Retina (tissue), 1 donor: ENCODE measurements around the gene LYZL1.
"Not testable (repeated sequence)": the region's sequence is repeated elsewhere in the genome, so short reads cannot be mapped to it uniquely, and the experiment has no call there.

Source experiments
- DNase-seq: peaks from one replicate; pipeline ENCODE4 v3.0.0-alpha.2; 2016

Gene LYZL1

DNA sequence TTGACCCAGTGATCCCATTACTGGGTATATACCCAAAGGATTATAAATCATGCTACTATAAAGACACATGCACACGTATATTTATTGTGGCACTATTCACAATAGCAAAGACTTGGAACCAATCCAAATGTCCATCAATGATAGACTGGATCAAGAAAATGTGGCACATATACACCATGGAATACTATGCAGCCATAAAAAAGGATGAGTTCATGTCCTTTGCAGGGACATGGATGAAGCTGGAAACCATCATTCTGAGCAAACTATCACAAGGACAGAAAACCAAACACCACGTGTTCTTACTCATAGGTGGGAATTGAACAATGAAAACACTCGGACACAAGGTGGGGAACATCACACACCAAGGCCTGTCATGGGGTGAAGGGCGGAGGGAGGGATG lies 48.7 kb downstream of the LYZL1 start:
- not testable (repeated sequence) for DNase-seq

DNA sequence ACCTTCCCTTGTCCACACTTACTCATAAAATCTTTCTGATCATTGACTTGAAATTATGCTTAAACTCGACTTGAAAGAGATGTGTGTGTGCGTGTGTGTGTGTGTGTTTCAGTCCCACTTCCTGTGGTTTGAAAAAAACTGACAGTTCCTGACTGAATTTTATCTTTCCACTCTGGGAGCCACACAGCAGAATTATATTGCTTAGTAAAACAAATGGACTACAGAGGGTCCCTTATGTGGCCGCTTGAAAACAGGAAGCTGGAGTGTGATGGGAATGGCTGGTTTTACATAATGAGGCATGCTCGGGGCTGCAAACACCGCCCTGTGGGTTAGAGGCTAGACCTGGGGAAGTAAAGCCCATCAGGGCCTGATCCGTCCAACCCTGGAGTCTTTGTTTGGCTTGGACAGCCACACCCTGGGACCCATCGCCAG lies 54.8 kb downstream of the LYZL1 start:
- DNase-seq, result no peak

DNA sequence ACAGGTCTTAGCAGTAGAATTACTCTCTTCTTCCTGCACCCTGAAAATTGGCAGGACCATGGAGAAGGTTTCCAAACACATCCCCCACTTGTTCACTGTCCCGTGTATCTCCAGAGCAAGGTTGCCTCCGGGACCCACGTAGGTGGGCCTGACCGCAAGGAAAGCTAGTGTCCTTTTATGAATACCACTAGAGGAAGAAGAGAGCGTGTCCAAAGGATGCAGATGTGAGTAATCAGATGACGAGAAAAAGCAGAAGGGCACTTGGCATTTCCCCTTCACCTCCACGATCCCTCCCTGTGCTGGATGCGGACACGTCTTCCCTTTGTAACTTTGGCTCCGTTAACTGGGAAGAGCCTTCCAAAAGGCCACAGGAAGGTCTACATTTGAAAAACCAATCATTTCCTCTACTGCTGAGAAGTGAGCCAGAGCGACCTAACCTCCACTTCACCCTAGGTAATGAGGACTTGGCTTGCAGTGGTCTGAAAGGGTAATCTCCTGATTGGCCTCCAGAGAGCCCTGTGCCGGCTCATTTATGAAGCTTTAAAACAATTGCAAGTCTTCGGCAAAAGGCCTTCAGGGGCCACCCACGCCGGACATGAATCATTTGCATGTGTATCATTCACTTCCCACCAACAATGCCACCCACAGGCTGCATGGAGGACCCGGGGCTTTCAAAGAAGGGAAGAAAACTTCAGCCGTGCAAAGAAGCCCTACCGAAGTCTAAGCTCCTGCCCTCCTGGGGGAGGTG lies 55.4 kb downstream of the LYZL1 start:
- DNase-seq, result no peak

- DNase-seq, result no peak
These were observed 56.5 kb downstream of the LYZL1 start for GRCh38 chr10:29345144-29345909.

- DNase-seq, result no peak
These were observed 57.0 kb downstream of the LYZL1 start for GRCh38 chr10:29345910-29346209.

DNA sequence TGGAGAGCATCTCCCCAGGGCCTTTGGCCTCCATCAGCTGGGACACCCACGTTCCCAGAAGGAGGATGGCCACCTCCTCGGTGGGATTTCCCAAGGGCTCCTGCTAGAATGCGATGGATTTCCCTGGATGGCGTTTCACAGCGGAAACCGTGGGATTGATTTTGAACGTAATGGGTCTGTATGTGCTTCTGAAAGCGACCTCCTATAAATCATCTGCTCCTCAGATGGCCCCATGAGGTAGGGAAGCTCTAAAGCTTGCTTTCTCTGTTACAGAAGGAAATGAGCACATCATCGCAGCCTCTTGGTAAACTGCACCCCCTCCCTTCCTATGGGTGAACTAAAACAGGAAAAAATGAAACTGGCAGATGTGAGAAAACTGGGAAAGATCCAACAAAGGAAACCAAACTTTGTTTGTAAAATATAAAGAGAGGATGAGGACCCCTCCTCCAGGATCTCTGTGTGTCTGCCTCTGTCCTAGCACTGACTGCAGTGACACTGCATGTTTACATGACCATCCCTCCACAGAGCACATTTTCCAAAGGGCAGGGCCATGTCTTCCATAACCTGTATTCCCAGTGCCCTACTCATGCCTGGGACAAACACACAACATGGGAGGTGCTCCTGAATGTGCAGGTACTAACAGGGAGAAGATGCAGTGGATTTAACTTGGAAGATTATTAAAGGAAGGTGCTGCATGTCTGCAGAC lies 57.6 kb downstream of the LYZL1 start:
- no peak for DNase-seq

DNA sequence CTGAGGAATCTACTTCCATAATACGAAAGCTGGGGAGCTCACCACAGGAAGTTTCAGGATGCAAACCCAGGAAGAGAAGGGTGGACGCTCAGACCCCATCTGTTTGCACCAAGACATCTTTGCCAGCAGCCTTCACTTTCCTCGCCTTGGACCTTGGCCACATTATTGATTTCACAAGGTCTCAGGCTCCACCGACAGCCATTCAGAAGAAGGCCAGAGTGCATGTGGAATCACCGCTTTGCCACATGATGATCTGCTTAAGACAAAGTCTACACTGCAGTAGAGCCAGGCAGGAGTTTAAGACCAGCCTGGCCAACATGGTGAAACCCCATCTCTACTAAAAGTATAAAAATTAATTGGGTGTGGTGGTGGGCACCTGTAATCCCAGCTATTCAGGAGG lies 60.0 kb downstream of the LYZL1 start:
- DNase-seq, result no peak

- DNase-seq, result no peak
These were observed 64.4 kb downstream of the LYZL1 start for GRCh38 chr10:29353305-29353704.

DNA sequence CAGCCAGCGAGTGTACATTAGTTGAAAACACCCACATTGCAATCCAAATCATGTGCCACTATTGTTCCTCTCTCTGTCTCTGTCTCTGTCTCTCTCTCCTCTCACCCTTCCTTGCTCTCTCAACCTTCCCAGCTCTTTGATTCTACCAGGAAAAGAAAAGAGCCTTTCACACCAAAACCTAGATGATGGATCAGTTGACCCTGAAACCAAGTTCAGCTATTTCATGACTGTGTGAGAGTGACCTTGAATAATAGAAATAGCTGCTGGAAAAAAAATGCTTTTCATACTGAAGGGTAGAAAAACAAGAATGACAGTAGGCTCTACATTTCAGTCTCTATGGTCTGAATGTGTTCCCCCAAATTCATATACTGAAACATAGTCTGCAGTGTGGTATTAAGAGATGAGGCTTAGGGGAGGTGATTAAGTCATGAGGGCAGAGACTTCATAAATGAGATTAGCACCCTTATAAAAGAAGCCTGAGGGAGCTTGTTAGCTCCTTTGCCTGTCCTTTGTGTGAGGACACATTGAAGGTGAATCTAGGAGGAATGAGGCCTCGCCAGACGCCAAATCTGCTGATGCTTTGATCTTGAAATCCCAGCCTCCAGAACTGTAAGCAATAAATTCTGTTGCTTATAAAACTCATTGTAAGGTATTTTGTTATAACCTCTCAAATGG lies 65.2 kb downstream of the LYZL1 start:
- DNase-seq, result peak; percentile 21

DNA sequence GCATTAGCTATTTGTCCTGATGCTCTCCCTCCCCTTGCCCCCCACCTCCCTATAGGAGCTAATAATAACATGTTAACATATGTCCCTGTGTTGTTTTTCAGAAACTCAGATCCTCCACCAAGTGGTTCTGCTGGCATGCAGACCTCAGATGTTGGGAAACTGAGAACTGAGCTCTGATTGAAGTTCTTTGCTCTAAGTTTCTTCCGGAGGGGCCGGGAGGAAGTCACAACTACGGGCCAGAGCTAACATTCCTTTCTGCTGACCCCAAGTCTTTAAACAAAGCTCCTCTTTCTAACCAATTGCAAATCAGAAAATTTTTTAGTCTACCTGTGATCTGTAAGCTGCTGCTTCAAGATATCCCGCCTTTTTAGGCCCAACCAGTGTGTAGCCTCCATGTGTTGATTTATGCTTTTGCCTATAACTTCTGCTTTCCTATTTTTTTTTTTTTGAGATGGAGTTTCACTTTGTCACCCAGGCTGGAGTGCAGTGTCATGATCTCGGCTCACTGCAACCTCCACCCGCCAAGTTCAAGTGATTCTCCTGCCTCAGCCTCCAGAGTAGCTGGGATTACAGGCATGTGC lies 66.6 kb downstream of the LYZL1 start:
- no peak for DNase-seq

DNA sequence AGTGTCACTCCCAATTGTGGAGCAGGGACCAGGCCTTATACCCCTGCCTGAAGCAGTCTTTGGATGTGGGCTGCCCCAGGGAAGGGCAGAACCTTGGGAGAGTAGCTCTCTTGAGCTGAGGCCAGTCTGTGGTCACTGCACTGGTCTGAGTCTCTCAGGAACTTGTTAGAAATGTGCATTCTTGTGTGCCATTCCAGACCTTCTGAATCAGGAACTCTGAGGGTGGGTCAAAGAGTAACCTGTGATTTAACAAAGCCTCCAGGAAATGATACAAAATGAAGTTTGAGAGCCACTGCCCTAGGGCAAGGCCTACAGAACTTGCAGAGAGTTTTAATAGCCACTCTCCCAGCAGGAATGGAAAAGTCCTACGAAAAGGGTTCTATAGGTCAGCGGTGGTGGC lies 68.1 kb downstream of the LYZL1 start:
- no peak for DNase-seq

DNA sequence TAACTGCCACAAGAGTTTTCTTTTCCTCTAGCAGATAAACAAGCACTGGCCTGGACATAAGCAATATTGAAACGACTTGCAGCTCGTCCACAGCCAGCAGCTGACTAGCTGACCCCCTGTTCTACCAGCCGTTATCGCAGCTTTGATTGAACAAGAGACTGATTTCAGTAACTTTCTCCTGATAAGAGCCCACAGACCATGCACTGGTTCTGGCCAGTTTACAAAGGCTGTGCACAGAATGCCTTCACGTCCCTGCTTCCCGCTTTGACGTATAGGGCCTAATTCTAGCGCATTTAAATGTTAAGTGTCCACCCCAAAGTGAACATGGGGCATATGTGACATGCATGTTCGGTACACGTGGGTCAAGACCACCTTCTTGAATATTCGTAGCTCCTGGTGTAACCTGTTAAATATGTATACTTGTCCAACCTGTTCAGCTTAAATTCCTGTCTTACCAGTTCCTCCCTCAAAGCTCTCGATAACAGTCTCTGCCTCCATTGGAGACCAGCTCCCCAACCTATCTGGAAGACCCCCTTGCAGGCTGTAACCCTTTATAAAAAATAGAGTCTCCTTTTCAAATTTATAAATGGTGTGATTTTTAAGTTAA lies 69.2 kb downstream of the LYZL1 start:
- DNase-seq, result no peak

DNA sequence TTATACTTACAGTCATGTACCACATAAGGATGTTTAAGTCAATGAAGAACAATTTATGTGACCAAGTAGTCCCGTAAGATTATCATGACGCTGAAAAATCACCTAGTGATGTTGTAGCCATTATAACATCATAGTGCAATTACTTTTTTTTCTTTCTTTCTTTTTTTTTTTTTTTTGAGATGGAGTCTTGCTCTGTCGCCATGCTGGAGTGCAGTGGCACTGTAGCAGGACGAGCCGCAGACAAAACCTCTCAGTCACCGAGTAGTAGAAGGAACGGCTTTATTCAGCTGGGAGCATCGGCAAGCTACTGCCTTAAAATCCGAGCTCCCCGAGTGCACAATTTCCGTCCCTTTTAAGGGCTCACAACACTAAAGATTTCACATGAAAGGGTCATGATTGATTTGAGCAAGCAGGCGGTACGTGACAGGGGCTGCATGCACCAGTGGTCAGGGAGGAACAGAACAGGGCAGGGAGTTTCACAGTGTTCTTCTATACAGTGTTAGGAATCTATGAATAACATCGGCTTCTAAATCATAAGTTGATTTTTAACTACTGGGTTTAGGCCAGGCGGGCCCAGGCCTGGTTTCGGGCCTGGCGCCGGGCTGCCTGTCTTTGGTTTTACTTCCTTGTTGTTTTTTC lies 71.5 kb downstream of the LYZL1 start:
- DNase-seq, result not testable (repeated sequence)
